Measurements from ENCODE around the gene LRRC59. TPM values are rescaled to one million over a fixed set of nuclear protein-coding genes. Genes with fewer than 3 reads are reported as not detected.
"Not testable (repeated sequence)": the region's sequence is repeated elsewhere in the genome, so short reads cannot be mapped to it uniquely, and the experiment has no call there.

LRRC59 gene
- total RNA-seq, 4 donors from 2014 or later: 41.1 to 68.1 (median 62.1) TPM

DNA sequence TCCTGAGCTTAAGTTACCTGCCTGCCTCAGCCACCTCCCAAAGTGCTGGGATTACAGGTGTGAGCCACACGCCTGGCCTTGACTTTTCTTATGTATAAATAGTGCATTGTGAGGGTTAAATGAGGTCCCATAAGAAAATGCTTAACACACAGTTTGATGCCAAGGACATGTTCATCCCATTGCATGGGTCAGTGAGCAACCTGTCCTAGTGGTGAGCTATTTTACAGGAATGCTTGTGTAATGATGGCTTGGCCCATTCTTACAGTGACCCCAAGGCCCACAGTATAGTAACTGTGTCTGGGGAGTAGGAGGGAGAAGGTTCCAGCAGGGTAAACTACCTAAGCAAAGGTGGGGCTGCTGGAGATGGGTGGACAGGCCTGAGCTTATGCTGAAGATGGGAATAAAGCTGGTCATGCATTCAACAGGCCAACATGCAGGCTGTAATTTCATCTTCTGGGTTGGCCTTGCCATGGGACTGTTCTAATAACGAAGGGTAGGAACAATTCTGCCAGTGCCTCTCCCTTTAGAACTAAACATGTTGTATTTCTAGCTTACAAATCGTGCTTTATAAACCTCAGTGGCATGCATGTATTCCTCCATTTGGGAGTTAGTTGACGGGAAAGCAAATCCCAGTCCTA, 34.9 kb upstream of the LRRC59 start:
- Histone ChIP-seq H3K27me3 (no peaks in the 10 kb centered on the region), H3K36me3 (peaks cover 0 to 8% (median 4%) of the 10 kb centered on the region in 4 donors), H3K4me3 (no peak overlapping the region), H3K9me3 (no peaks in the 10 kb centered on the region), H3K4me1 (peaks cover 3 to 13% (median 7%) of the 10 kb centered on the region in 4 donors), H3K27ac (replicated peaks in 1 of 4) (no peak overlapping the region)
- intact Hi-C loops (cut with DNase I): no loop called here
- no peak for DNase-seq (ENCODE audit: extremely low spot score)
- WGBS: 89% methylated on average over 4 of the region's 4 CpGs
- TF ChIP-seq, protein P1, sequence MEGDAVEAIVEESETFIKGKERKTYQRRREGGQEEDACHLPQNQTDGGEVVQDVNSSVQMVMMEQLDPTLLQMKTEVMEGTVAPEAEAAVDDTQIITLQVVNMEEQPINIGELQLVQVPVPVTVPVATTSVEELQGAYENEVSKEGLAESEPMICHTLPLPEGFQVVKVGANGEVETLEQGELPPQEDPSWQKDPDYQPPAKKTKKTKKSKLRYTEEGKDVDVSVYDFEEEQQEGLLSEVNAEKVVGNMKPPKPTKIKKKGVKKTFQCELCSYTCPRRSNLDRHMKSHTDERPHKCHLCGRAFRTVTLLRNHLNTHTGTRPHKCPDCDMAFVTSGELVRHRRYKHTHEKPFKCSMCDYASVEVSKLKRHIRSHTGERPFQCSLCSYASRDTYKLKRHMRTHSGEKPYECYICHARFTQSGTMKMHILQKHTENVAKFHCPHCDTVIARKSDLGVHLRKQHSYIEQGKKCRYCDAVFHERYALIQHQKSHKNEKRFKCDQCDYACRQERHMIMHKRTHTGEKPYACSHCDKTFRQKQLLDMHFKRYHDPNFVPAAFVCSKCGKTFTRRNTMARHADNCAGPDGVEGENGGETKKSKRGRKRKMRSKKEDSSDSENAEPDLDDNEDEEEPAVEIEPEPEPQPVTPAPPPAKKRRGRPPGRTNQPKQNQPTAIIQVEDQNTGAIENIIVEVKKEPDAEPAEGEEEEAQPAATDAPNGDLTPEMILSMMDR (IDR thresholded peaks at IDR 0.05): no peak
- TF ChIP-seq EP300 (IDR thresholded peaks at IDR 0.05) (no peak), POLR2A (IDR thresholded peaks at IDR 0.05; ENCODE audit: low read depth) (no peak), POLR2AphosphoS5 (IDR thresholded peaks at IDR 0.05) (no peak)

DNA sequence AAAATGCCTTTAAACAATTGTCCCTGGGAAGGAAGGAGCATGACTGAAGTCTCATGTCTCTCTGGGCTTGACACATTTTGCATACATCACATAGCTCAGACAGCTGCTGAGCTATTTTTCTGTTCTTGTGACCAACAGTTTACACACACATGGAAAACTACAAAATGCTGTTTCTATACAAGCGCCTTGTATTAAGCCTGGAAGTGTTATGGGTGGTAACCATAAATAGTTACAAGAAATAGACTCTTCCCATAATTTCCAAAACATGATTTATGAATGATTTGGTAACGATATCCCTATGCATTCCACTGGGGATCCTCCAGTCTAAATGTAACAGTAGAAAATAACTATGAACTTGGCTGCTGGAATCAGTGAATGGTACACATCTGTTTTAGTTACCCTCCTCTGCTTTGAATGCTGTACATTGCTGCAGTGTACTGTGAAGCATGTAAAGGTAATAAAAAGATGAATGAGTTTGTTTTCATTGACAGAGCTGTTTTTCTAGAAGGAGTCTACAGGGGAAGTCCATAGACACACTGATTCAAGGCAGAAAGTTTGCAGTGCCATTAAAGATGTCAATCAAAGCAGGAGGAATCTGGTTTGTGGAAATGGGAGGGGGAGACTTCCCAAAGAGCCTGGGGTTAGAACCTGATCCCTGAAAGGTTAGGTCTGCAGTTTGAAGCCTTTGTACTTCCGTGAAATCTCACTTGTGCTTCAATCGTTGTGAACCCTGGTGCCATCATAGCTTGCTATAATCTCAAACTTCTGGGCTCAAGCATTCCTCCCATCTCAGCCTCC, 33.7 kb upstream of the LRRC59 start:
- TF ChIP-seq EP300 (IDR thresholded peaks at IDR 0.05): no peak
- no peak for TF ChIP-seq POLR2AphosphoS5 (IDR thresholded peaks at IDR 0.05)
- TF ChIP-seq POLR2A (IDR thresholded peaks at IDR 0.05; ENCODE audit: low read depth): no peak
- TF ChIP-seq, protein P1 (IDR thresholded peaks at IDR 0.05): no peak
- no peak for DNase-seq (ENCODE audit: extremely low spot score)
- WGBS: 79% methylated on average over 4 of the region's 4 CpGs
- peaks cover 0 to 8% (median 4%) of the 10 kb centered on the region in 4 donors for H3K36me3 ChIP-seq
- H3K4me3 ChIP-seq: no peak overlapping the region
- H3K9me3 ChIP-seq: no peaks in the 10 kb centered on the region
- H3K4me1 ChIP-seq: peaks cover 11 to 23% (median 18%) of the 10 kb centered on the region in 4 donors
- no peaks in the 10 kb centered on the region for H3K27me3 ChIP-seq
- intact Hi-C loops (cut with DNase I): no loop called here
- no peak overlapping the region for H3K27ac ChIP-seq (replicated peaks in 1 of 4)

DNA sequence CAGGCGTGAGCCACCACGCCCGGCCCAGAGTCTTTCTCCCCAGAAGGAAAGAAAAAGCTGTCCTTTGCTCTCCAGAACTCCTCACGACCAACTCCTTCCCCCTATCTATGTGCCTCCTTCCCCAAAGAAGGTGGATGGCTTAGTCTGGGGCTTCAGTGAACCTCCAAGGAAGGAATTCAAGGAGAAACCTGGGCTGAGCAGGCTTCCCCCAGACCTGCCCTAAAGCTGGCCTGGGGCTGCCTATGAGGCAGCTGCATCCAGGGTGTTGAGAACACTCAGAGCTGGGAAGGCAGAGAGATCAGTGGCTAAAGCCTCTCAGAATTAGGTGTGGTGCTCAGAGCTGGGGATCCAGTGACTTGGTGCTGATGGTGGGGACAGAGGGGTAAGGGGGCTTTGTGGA, 32.5 kb upstream of the LRRC59 start:
- DNase-seq (ENCODE audit: extremely low spot score): no peak
- 89% methylated on average over 4 of the region's 4 CpGs for whole genome bisulfite sequencing
- H3K36me3 ChIP-seq: peaks cover 0 to 8% (median 2%) of the 10 kb centered on the region in 4 donors
- H3K4me1 ChIP-seq: peaks cover 19 to 33% (median 28%) of the 10 kb centered on the region in 4 donors
- H3K27me3 ChIP-seq: no peaks in the 10 kb centered on the region
- no peak for TF ChIP-seq POLR2A (IDR thresholded peaks at IDR 0.05; ENCODE audit: low read depth)
- TF ChIP-seq EP300 (IDR thresholded peaks at IDR 0.05): no peak
- no peak for TF ChIP-seq POLR2AphosphoS5 (IDR thresholded peaks at IDR 0.05)
- TF ChIP-seq, protein P1 (IDR thresholded peaks at IDR 0.05): no peak
- intact Hi-C loops (cut with DNase I): no loop called here
- H3K27ac ChIP-seq (replicated peaks in 1 of 4): no peak overlapping the region
- no peak overlapping the region for H3K4me3 ChIP-seq
- no peaks in the 10 kb centered on the region for H3K9me3 ChIP-seq

DNA sequence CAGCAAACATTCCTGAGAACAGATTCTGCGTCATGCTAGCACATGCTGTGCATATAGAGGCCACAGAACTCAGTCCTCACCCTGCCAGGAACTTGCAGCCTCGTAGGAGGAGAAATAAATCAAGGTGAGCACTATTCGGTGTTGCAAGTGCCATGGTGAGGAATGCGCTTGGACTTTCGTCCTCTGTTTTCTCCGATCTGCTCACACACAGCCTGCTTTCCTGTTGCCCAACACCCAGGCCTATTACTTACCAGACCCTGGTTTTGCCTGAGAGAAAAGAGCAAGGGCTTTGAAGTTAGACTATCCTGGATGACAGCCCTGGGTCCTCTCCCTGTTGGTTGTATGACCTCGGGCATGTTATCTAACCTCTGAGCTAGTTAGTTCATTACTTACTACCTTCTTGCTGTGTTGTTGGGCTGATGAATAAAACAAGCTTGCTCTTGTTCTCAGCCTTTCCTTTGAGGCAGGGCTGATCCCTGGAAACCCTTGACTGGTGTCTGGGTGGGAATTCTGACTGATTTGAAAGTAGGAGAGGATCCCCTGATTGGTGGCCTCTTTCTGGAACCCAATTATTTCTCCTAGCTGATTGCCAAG, 31.6 kb upstream of the LRRC59 start:
- TF ChIP-seq, protein P1 (IDR thresholded peaks at IDR 0.05): no peak
- TF ChIP-seq POLR2A (IDR thresholded peaks at IDR 0.05; ENCODE audit: low read depth) (no peak), POLR2AphosphoS5 (IDR thresholded peaks at IDR 0.05) (no peak), EP300 (IDR thresholded peaks at IDR 0.05) (no peak)
- intact Hi-C loops (cut with DNase I): no loop called here
- no peak for DNase-seq (ENCODE audit: extremely low spot score)
- H3K4me1 ChIP-seq: peaks cover 19 to 35% (median 29%) of the 10 kb centered on the region in 4 donors
- H3K4me3 ChIP-seq: no peak overlapping the region
- peaks cover 0 to 8% (median 2%) of the 10 kb centered on the region in 4 donors for H3K36me3 ChIP-seq
- H3K27ac ChIP-seq (replicated peaks in 1 of 4): no peak overlapping the region
- no peaks in the 10 kb centered on the region for H3K9me3 ChIP-seq
- 88% methylated on average over 7 of the region's 7 CpGs for WGBS
- H3K27me3 ChIP-seq: no peaks in the 10 kb centered on the region

DNA sequence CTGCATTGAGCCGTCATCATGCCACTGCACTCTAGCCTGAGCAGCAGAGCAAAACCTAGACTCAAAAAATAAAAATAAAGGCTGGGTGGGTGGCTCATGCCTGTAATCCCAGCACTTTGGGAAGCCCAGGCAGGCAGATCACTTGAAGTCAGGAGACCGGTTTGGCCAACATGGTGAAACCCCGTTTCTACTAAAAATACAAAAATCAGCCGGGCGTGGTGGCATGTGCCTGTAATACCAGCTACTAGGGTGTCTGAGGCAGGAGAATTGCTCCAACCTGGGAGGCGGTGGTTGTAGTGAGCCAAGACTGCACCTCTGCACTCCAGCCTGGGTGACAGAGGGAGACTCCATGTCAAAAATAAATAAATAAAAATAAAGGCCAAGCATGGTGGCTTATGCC, 30.8 kb upstream of the LRRC59 start:
- H3K27ac ChIP-seq (replicated peaks in 1 of 4); DNase-seq (ENCODE audit: extremely low spot score); H3K9me3 ChIP-seq; H3K27me3 ChIP-seq; H3K4me3 ChIP-seq; intact Hi-C loops (cut with DNase I); H3K36me3 ChIP-seq: not testable (repeated sequence)
- H3K4me1 ChIP-seq: peaks cover 19 to 35% (median 29%) of the 10 kb centered on the region in 4 donors
- 96% methylated on average over 6 of the region's 6 CpGs for WGBS
